Keratinocyte (primary cell): Measurements from ENCODE around the gene ABCA7. TPM values are rescaled to one million over a fixed set of nuclear protein-coding genes. Genes with fewer than 3 reads are reported as not detected.
A peak's percentile ranks its signal among the peaks of the same experiment; 100 is the strongest.

Source experiments
- DNase-seq: peaks from one replicate; pipeline ENCODE4 v3.0.0-alpha.2; 2011; ENCODE audit warnings: low read depth, missing footprints, low spot score
- FAIRE-seq: peaks from 2 replicates; lab custom pipeline; 2011; peaks lifted over from hg19 to GRCh38; lab: Jason Lieb, UNC
- H2AFZ ChIP-seq: 2 replicates; pipeline ENCODE4 v1.6.0; 2012; ENCODE audit warnings: low read length, control low read depth, inconsistent platforms; ENCODE audit not compliant: control insufficient read depth
- H3K27ac ChIP-seq: 2 replicates; pipeline ENCODE4 v1.5.1; 2011; ENCODE audit warnings: low read length; ENCODE audit not compliant: control insufficient read depth, insufficient read depth
- H3K27me3 ChIP-seq: 3 replicates; pipeline ENCODE4 v1.6.0; 2011; ENCODE audit warnings: low read length; ENCODE audit not compliant: control insufficient read depth, insufficient read depth; ENCODE audit errors: extremely low read depth
- H3K36me3 ChIP-seq, 2 experiments: 2 replicates in 1 of 2; 3 replicates in 1 of 2; pipeline ENCODE4 v1.5.1; 2011; ENCODE audit warnings: low read length in 2 of 2, mild to moderate bottlenecking in 1 of 2; ENCODE audit not compliant: control insufficient read depth in 2 of 2, insufficient read depth in 2 of 2; ENCODE audit errors: extremely low read depth in 1 of 2
- H3K4me1 ChIP-seq: 3 replicates; pipeline ENCODE4 v1.5.1; 2011; ENCODE audit warnings: low read length; ENCODE audit not compliant: control insufficient read depth, insufficient read depth; ENCODE audit errors: extremely low read depth
- H3K4me2 ChIP-seq: 3 replicates; pipeline ENCODE4 v1.6.0; 2011; ENCODE audit warnings: low read depth, low read length; ENCODE audit not compliant: control insufficient read depth, insufficient read depth; ENCODE audit errors: extremely low read depth
- H3K4me3 ChIP-seq, 3 experiments: fragments of 200-600 bp in 1 of 3; sonication (generic) in 1 of 3; 2 replicates in 2 of 3; 3 replicates in 1 of 3; pipeline ENCODE4 v1.5.1; 2011 to 2016; ENCODE audit warnings: low read length in 3 of 3, mild to moderate bottlenecking in 3 of 3, control low read depth in 2 of 3, inconsistent platforms in 1 of 3, low read depth in 1 of 3, mixed read lengths in 1 of 3, mixed run types in 1 of 3, moderate library complexity in 1 of 3; ENCODE audit not compliant: control insufficient read depth in 2 of 3, insufficient read depth in 2 of 3; ENCODE audit errors: extremely low read depth in 1 of 3
- H3K79me2 ChIP-seq: 2 replicates; pipeline ENCODE4 v1.6.0; 2012; ENCODE audit warnings: low read length; ENCODE audit not compliant: control insufficient read depth, insufficient read depth
- H3K9ac ChIP-seq: 3 replicates; pipeline ENCODE4 v1.6.0; 2011; ENCODE audit warnings: low read length; ENCODE audit not compliant: control insufficient read depth, insufficient read depth; ENCODE audit errors: extremely low read depth
- H3K9me1 ChIP-seq: 3 replicates; pipeline ENCODE4 v1.6.0; 2011; ENCODE audit warnings: low read length; ENCODE audit not compliant: control insufficient read depth, insufficient read depth; ENCODE audit errors: extremely low read depth
- H3K9me3 ChIP-seq: 2 replicates; pipeline ENCODE4 v1.5.1; 2012; ENCODE audit warnings: low read depth, low read length; ENCODE audit not compliant: control insufficient read depth
- H4K20me1 ChIP-seq: 3 replicates; pipeline ENCODE4 v1.6.0; 2011; ENCODE audit warnings: low read length; ENCODE audit not compliant: control insufficient read depth, insufficient read depth; ENCODE audit errors: extremely low read depth
- CTCF ChIP-seq, 3 experiments: IDR thresholded peaks in 1 of 3; conservative IDR thresholded peaks in 1 of 3; optimal IDR thresholded peaks in 1 of 3; 2 replicates in 2 of 3; 3 replicates in 1 of 3; pipeline versions ENCODE3 to v1.5.1; 2011; ENCODE audit warnings: low read length in 3 of 3, mild to moderate bottlenecking in 3 of 3, moderate library complexity in 2 of 3, control low read depth in 1 of 3, inconsistent platforms in 1 of 3; ENCODE audit not compliant: insufficient read depth in 2 of 3; ENCODE audit errors: extremely low read depth in 1 of 3
- EZH2 ChIP-seq: IDR thresholded peaks from one replicate; pipeline ENCODE4 v1.6.1; 2012; ENCODE audit warnings: inconsistent platforms, mild to moderate bottlenecking, low read length, moderate library complexity
- dilution Hi-C: fragments of 300-500 bp; cut with MboI; formaldehyde crosslinking; loops from one replicate; pipeline ENCODE4 v1.7.0; 2020; ENCODE audit warnings: low sequenced_read_pairs; ENCODE audit not compliant: extremely low pct_ligation_motif_present
- polyA plus RNA-seq, 5 experiments: library from polyadenylated mRNA; depleted of rRNA in 3 of 5; stranded (reverse) in 3 of 5; stranded (forward) in 1 of 5; unstranded in 1 of 5; fragments of >200 nt; gene quantifications; 1 replicate in 1 of 5; 2 replicates in 3 of 5; 3 replicates in 1 of 5; pipeline versions ENCODE4 v1.2.1 to v1.2.3, GENCODE V29; 2011 to 2012; ENCODE audit warnings: missing spikeins in 2 of 5, low read depth in 1 of 5, low replicate concordance in 1 of 5

The ABCA7 gene
- polyA plus RNA-seq, 1 donor (not counting 4 experiments of a cell fraction or from before 2014, with no cell fraction given) = 7.4 TPM

DNA sequence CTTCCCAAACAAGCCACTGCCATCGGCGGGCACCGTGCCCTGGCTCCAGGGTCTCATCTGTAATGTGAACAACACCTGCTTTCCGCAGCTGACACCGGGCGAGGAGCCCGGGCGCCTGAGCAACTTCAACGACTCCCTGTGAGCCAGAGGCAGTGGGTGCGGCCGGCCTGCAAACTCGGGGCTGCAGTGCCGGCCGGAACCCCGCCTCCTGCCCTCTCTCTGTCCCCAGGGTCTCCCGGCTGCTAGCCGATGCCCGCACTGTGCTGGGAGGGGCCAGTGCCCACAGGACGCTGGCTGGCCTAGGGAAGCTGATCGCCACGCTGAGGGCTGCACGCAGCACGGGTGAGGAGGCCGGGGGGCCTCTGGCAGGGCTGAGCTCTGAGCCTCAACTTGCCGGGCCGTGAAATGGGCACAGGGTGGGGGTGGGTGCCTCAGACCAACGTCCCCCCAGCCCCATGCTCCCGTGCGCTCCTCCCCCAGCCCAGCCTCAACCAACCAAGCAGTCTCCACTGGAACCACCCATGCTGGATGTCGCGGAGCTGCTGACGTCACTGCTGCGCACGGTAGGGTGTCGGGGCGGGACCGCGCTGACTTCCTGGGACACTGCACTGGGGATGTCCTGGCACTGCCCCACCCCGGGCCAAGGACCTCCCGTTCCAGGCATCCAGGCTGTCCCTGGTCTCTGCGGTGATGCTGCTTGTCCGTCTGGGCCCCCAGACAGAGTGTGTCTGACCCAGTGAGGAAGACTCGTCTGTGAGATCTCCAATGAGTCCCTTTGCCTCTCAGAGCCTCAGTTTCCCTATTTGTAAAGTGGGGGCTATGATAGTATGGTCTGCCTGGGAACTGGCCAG lies 2.2 kb downstream of the ABCA7 start:
- Histone ChIP-seq H3K9ac (peak overlapping the region; percentile 74), H3K9me1 (no peaks in the 10 kb centered on the region), H3K4me1 (peaks cover 29% of the 10 kb centered on the region), H3K27ac (peak overlapping the region; percentile 78), H3K36me3 (peaks cover 15 to 17% of the 10 kb centered on the region in 2 experiments), H4K20me1 (peaks cover 3% of the 10 kb centered on the region), H3K4me3 (peak overlapping the region; percentile 57 to 75 (median 74)), H2AFZ (peak overlapping the region; percentile 77), H3K79me2 (peaks cover 2% of the 10 kb centered on the region), H3K4me2 (peak overlapping the region; percentile 96), H3K27me3 (no peaks in the 10 kb centered on the region), H3K9me3 (no peaks in the 10 kb centered on the region)
- no peak for DNase-seq
- TF ChIP-seq CTCF (optimal IDR thresholded peaks at IDR 0.05 in 1 of 3, IDR thresholded peaks at IDR 0.05 in 1 of 3, conservative IDR thresholded peaks at IDR 0.05 in 1 of 3; ENCODE audit: extremely low read depth in 1 of 3, insufficient read depth in 2 of 3, low read length in 3 of 3) = no peak
- TF ChIP-seq EZH2 = no peak
- dilution Hi-C loops = no loop called here
- no peak for FAIRE-seq

GRCh38 chr19:1042689-1043511 lies 3.0 kb downstream of the ABCA7 start:
- H2AFZ ChIP-seq = no peak overlapping the region
- no peaks in the 10 kb centered on the region for H3K9me3 ChIP-seq
- H4K20me1 ChIP-seq = peaks cover 2% of the 10 kb centered on the region
- H3K79me2 ChIP-seq = peaks cover 2% of the 10 kb centered on the region
- no peak for FAIRE-seq
- dilution Hi-C loops = no loop called here
- TF ChIP-seq CTCF (optimal IDR thresholded peaks at IDR 0.05 in 1 of 3, IDR thresholded peaks at IDR 0.05 in 1 of 3, conservative IDR thresholded peaks at IDR 0.05 in 1 of 3; ENCODE audit: extremely low read depth in 1 of 3, insufficient read depth in 2 of 3, low read length in 3 of 3) (no peak), EZH2 (no peak)
- H3K9ac ChIP-seq = peak overlapping the region; percentile 74
- no peaks in the 10 kb centered on the region for H3K9me1 ChIP-seq
- H3K4me2 ChIP-seq = peak overlapping the region; percentile 96
- H3K4me1 ChIP-seq = peaks cover 27% of the 10 kb centered on the region
- no peak for DNase-seq
- H3K27me3 ChIP-seq = no peaks in the 10 kb centered on the region
- peak overlapping the region; percentile 57 to 75 (median 74) for H3K4me3 ChIP-seq
- peak overlapping the region; percentile 78 for H3K27ac ChIP-seq
- H3K36me3 ChIP-seq = peaks cover 10 to 11% of the 10 kb centered on the region in 2 experiments
